Effector CD8-positive, alpha-beta T cell (primary cell): ENCODE data around the gene ZMYND11.
"Not testable (repeated sequence)": the region's sequence is repeated elsewhere in the genome, so short reads cannot be mapped to it uniquely, and the experiment has no call there.

ENCODE experiments used
- DNase-seq: peaks from one replicate; lab custom pipeline; 2025; lab: John Stamatoyannopoulos, UW

ZMYND11 gene

DNA sequence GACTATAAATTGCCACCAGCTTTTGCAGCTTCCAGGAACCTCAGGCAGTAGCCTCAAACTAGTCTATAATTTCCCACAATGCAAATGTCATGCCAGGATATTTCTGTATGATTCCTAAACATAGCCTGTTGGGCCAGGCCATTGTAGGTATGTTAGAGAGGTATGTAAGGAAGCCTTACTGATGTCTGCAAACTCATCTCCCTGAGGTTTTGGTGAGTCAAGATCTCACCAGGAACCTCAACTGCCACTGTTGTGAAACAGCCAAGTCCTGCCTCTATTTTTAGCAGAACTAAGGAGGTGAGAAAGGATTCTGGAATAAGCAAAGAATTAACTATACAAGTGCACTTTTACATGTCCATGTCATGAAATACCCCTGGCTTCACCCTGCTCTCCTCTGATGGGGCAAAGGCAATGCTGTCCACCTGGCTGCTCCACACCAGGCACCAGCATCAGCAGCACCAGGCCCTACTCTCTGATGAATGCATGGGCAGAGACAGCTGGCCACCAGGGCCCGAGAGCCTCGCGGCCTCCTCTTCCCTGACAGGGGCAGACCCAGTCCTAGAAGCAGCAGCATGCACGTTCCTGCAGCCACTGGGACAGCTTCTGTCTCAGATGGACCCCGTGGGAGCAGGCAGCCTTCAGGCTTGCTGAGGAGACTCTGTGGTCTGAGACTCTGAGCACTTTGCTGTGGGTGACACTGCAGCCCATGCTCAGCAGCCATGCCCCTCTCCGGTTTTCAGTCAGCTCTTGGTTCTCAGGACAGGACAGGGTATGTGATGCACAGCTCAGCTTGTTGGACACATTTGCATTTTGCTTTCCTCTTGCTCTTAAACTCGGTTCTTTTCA is 147.3 kb downstream of the ZMYND11 start:
- no peak for DNase-seq

DNA sequence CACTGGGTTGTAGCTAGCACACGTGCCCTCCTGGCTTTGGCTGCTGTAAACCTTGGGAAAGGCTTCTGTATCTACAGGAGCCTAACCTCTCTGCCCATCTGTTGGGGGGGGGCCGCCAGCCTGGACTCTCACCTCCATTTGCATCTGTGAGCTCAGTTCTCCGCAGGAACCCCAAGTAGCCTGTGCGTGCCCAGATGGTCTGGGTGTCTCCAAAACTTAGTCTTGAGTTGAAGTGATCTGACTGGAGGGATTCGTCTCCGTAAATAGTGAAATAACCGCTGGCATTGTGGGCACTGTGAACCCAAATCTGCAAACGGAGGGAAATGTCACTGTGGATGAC is 147.9 kb downstream of the ZMYND11 start:
- DNase-seq = no peak

DNA sequence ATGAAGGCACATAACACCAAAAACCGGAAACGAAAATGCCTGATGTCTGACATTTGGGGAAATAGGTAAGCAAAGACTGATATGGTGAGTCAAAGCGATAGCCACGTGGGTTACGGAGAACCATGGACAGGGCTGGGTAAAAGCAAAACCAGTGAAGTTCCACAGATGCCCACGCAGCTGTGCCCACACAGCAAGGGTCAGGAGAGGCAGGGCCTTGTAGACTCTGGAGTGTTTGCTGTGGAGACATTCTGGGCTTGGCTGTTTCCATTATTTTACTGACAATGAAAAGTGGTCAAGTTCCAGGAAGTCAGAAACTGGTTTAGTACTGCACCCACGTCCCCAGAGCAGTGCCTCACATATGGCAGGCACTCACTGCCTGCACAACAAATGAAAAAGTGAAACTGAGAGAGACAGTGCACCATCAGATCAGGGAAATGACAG is 148.7 kb downstream of the ZMYND11 start:
- no peak for DNase-seq

DNA sequence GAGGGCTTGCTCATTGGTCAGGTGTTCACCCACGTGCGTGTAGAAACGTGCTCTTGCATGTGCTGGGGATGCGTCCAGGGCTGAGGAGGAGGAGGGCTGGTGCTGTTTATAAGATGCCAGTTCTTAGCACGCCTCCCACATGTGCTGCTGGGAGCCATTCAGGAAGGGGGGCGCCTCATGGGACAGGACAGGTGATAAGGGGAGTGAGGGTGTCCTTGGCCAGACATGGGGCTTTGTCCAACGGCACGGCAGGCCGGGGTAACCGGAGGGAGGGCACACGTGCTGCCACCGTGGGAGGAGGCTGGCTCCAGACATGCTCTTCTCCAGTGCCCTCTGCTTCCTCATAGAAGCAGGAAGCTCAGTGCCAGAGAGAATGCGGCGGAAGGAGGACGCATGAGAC is 150.0 kb downstream of the ZMYND11 start:
- no peak for DNase-seq

DNA sequence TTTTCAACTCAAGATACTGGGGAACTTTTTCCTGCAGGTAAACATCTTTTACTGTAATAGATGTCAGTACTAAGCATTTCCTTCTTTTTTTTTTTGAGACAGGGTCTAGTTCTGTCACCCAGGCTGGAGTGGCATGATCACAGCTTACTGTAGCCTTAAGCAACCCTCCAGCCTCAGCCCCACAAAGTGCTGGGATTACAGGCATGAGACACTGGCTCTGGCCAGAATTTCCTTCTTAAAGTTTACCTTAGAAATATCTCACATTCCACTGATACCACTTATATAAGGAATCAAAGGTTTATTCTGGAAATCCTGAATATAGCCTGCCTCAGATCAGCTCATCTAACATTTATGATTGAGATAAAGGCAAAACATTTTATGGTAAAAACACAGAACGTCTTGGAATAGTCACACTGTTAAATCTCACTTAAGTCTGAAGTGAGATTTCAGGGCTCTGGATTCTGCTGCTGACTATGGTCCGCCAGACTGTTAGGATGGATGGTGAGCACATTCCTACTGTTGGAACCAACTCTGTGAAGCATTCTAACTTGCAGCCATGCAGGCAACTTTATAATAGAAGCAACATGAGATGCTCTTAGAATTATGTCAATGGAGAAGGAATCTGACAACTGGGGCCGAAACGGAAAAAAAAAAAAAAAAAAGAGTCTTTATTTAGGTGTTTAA is 151.9 kb downstream of the ZMYND11 start:
- no peak for DNase-seq

DNA sequence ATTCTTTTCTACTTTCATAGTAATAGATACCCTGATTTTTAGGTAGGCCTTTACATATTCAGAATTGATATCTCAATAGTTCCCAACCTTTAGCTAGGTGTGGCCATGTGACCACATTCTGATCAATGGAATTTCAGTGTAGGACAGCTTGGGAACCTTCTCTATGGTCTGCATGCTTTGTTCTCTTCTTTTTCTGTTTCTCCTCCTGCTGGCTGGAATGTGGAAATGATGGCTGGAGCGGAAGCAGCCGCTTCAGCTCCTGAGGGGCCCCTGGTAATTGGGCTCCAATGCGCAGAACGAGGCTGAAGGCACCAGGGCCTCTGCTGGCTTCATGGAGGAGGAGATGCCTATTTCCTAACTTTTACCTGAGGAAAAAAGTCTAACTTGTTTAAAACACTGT is 152.6 kb downstream of the ZMYND11 start:
- DNase-seq = no peak

DNA sequence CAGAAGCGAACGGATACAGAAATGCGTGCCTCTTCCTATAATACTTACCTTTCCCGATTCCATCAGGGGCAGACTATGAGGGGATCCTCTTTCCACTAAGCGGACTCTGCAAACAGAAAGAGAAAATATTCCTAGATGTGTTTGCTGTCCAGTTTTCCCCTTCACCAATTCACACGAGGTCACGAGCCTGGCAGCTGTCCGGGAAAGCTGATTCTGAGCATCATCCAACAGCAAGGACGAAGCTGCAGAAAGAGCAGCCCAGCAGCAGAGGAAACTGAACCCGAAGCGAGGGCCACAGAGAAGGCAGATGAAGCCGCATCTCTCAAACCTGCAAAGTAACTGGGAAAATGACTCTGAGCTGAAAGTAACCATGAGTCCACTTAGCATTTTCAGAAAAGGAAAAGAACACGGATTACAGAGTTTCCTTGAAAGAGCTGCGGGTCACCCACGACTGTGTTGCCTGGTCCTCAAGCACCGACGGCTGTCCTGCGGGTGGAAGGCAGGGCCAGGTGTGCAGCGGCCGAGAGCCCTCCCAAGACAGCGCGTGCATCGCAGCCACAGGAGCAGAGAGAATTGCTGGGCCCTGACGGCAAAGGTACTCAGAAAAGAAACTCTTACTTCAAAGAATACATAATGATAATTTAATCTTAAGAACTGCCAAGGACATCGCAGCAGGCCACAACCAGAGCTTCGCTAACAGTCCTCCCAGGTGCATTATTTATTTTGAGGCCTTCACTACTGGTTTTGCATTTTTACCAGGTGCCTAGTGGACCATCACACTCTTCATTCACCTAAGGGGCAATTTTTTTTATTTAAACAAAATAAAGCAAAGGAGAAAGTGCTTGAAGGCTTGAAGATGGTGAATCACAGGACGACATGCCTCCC is 153.3 kb downstream of the ZMYND11 start:
- no peak for DNase-seq

DNA sequence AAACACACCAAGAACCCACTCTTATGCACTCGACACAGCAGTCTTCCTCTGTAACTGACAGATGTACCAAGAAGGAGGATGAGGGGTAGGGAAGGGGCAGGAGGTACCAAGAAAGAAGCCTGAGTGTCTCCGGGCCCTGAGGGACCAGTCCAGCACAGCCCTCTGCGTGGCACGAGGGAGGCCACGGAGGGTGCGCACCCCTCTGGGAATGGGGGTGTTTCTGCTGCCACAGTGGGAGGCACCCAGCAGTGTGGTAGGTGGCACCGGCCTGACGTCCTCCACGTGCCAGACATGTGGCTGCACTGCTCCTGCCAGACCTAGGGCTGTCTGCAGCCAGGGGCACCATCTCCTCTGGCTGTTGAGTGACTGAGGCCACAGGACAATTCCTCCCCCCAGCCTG is 154.3 kb downstream of the ZMYND11 start:
- DNase-seq = no peak

DNA sequence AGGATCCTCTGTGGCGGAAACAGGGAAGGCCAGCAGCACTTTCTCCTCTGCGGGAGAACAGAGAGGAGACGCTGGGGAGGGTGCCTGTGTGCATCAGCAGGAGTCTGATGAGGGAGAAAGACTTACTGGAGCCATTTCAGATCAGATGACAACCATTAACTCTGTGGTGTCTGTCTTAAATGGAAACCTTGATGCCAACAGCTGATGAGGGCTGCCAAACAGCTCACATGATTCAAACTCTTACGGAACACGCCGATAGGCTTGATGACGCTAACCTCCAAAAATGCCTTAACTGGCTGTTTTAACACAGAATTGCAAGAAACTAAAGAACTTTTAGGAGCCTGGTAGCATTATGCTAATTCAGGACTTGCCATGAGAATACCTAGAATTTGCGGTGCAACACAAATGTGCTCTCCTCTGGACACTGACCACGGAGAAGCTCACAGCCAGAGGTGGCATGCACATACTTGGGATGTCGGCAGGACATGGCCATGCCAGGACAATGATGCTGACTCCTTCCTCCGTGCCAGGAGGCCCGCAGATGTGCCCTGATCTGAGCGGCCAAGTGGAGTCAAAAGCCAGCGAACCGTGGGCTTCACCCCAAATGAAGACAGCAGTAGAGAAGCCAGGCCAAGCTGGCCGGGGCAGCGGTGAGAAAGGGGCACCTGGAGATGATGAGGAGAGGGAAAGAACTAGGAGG is 154.9 kb downstream of the ZMYND11 start:
- no peak for DNase-seq

DNA sequence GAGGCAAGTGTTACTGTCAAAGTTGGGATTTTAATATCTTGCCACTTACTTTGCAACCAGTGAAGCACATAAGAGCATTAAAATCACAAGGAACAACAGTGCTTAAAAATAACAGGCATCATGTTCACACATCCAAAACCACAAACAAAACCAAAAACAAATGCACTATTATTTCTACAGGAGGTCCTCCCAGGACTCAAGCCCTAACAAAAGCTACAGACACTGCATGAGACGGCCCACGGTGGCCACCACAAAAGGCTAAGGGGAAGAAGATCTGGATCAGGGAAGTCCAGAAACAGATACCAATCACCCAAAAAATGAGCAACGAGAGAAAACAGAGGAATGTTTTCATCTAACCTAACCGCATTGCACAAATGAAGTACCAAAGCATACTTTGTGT is 158.4 kb downstream of the ZMYND11 start:
- DNase-seq = no peak

DNA sequence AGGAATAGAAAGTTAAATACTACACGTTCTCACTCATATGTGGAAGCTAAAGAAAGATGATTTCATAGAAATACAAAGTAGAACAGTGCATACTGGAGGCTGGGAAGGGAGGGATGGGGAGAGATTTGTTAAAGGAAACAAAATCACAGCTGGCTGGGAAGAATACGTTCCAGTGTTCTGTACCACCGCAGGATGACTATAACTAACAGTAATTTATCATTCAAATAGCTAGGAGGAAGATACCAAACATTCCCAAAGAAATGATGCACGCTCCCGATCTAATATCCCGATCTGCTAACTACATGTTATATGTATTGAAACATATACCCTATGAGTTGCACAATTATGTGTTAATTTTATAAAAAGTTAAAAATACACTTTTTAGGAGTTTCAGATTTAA is 162.3 kb downstream of the ZMYND11 start:
- DNase-seq = no peak

DNA sequence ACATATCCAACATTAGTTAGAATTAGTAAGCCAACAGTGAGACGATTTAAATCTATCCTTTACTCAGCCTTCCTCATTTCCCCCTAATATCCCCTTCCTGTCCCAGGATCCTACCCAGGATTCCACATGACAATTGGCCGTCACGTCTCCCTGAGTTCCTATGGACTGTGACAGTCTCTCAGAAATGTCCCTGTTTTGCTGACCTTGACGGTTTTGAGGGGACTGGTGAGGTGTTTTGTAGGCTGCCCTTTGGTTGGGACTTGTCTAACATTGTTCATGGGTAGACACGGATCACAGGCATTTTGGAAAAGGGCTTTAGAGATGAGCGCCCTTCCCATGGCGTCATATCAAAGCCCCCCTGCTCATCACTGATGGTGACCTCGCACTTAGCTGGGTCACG is 162.8 kb downstream of the ZMYND11 start:
- DNase-seq = no peak

DNA sequence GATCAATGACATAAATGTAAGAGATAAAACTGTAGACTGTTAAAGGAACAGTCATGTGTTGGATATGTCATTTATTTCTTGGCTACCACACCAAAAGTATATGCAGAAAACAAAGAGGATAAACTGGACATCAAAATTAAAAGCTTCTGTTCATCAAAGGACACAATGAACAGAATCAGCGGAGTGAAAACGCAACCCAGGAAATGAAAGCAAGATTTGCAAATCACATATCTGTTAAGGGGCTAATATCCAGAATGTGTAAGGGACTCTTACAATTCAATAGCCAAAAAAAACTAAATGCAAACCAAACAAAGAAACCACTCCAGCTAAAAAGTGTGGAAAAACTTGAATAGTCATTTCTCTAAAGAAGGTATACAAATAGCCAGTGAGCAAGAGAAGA is 164.3 kb downstream of the ZMYND11 start:
- no peak for DNase-seq

DNA sequence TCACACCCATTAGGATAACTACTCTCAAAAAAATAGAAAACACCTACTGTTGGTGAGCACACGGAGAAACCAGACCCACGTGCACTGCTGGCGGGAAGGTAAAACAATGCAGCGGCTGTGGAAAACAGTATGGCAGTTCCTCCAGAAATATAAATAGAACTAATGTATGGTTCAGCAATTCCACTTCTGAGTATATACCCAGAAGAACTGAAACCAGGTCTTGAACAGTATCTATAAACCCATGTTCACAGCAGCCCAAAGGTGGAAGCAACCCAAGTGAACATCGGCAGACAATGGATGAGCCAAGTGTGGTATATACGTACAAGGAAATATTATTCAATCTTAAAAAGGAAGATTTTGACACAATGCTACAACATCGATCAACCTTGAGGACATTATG is 164.7 kb downstream of the ZMYND11 start:
- DNase-seq = no peak

DNA sequence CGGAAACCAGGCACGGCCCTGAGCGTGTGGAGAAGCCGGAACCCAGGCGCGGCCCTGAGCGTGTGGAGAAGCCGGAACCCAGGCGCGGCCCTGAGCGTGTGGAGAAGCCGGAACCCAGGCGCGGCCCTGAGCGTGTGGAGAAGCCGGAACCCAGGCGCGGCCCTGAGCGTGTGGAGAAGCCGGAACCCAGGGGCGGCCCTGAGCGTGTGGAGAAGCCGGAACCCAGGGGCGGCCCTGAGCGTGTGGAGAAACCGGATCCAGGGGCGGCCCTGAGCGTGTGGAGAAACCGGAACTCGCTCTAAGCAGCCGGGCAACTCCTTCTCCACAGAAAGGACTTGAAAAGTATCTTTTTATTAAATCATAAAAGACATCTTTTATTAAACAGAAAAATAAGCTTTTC is 165.3 kb downstream of the ZMYND11 start:
- not testable (repeated sequence) for DNase-seq

DNA sequence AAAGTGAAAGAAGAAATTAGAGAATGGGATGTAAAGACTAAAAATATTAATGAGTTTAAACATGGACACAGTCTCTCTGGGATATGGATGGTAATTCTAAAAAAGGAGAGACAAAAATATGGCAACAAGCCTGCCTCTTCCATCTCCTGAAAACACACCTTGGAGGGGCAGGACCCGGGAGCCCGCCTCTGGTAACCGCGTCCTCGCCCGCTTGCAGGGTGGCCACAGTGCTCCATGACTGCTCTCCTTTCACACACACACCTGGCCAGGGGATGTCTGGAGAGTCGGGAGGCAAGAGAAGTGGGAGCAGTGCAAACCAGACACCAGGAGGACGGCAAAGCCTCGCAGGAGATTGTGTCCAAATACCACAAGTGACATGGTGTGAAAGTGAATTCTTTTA is 166.3 kb downstream of the ZMYND11 start:
- no peak for DNase-seq
